K562 (cell line): Measurements from ENCODE around the gene COX19. TPM values are rescaled to one million over a fixed set of nuclear protein-coding genes. Genes with fewer than 3 reads are reported as not detected.

Experiments used
- ATAC-seq: fragments of 200-7000 bp; cut with Tn5 transposase; 3 replicates; pipeline ENCODE4 v1.9.1; 2020; ENCODE audit warnings: moderate library complexity
- BruUV-seq: library from RNA; stranded (reverse); fragments of 400-500 nt; replicated peaks from 2 replicates; lab custom pipeline; 2021; lab: Mats Ljungman, UMichigan
- CTCF ChIA-PET: fragments of 300-600 bp; formaldehyde crosslinking; extraction: SDS; loops from one replicate; lab custom pipeline; 2021; ENCODE audit warnings: low intra/inter-chr PET ratio; lab: Yijun Ruan, JAX
- POLR2A ChIA-PET: fragments of 300-600, 350-650 bp; sonication (Branson Sonifier 250); formaldehyde crosslinking; extraction: SDS; loops from one replicate; lab custom pipeline; 2021; ENCODE audit warnings: antibody characterized with exemption, inconsistent platforms; lab: Yijun Ruan, JAX
- DNase-seq, 4 experiments: peaks; one replicate each; pipeline versions ENCODE4 v3.0.0 to v3.0.0-alpha.2; 2011 to 2018; ENCODE audit warnings: low spot score in 3 of 4, mixed read lengths in 3 of 4; ENCODE audit errors: extremely low read depth in 1 of 4
- FAIRE-seq: peaks from 2 replicates; lab custom pipeline; 2011; peaks lifted over from hg19 to GRCh38; lab: Jason Lieb, UNC
- H2AFZ ChIP-seq: 2 replicates; pipeline ENCODE4 v1.6.0; 2011; ENCODE audit warnings: low read depth, low read length, control low read depth, inconsistent platforms
- H3K27ac ChIP-seq: fragments of 200-600 bp; 3 replicates; pipeline ENCODE4 v1.8.0; 2011; ENCODE audit warnings: low read depth, mild to moderate bottlenecking, control low read depth, inconsistent platforms, low read length, moderate library complexity, mixed read lengths; ENCODE audit errors: extremely low read depth
- H3K27me3 ChIP-seq, 2 experiments: fragments of 300-600 bp in 1 of 2; 2 replicates in 1 of 2; 3 replicates in 1 of 2; pipeline versions ENCODE4 v1.6.0 to v1.8.0; 2011; ENCODE audit warnings: inconsistent platforms in 2 of 2, low read length in 2 of 2, mild to moderate bottlenecking in 1 of 2, mixed read lengths in 1 of 2, moderate library complexity in 1 of 2; ENCODE audit not compliant: control insufficient read depth in 2 of 2, insufficient read depth in 2 of 2
- H3K36me3 ChIP-seq: fragments of 300-600 bp; 3 replicates; pipeline ENCODE4 v1.8.0; 2011; ENCODE audit warnings: mild to moderate bottlenecking, low read length, inconsistent platforms; ENCODE audit not compliant: control insufficient read depth, insufficient read depth
- H3K4me1 ChIP-seq, 2 experiments: fragments of 200-600 bp in 1 of 2; replicated peaks in 1 of 2; 2 replicates in 1 of 2; 3 replicates in 1 of 2; pipeline versions ENCODE4 v1.5.1 to v1.8.0; 2011; ENCODE audit warnings: inconsistent platforms in 2 of 2, low read length in 2 of 2, mild to moderate bottlenecking in 1 of 2, mixed read lengths in 1 of 2, moderate library complexity in 1 of 2; ENCODE audit not compliant: control insufficient read depth in 2 of 2, insufficient read depth in 2 of 2
- H3K4me2 ChIP-seq: 2 replicates; pipeline ENCODE4 v1.6.1; 2011; ENCODE audit warnings: low read length, control low read depth, inconsistent platforms, mixed read lengths; ENCODE audit not compliant: insufficient read depth
- H3K4me3 ChIP-seq: fragments of 200-600 bp; sonication (generic), shearing (Covaris generic); 2 replicates; pipeline ENCODE4 v1.5.1; 2016; ENCODE audit warnings: control low read depth, inconsistent platforms
- H3K79me2 ChIP-seq: fragments of 200-600 bp; 3 replicates; pipeline ENCODE4 v1.8.0; 2011; ENCODE audit warnings: low read length, inconsistent platforms; ENCODE audit not compliant: control insufficient read depth, insufficient read depth
- H3K9ac ChIP-seq, 2 experiments: 2 replicates each; pipeline versions ENCODE4 v1.6.0 to v1.6.1; 2011; ENCODE audit warnings: low read depth in 2 of 2, low read length in 2 of 2, control low read depth in 1 of 2, inconsistent platforms in 1 of 2, mild to moderate bottlenecking in 1 of 2, mixed read lengths in 1 of 2; ENCODE audit not compliant: insufficient read depth in 1 of 2
- H3K9me1 ChIP-seq: one replicate; pipeline ENCODE4 v1.6.0; 2011; ENCODE audit warnings: inconsistent platforms, mild to moderate bottlenecking, low read length, moderate library complexity; ENCODE audit not compliant: control insufficient read depth, insufficient read depth
- H3K9me3 ChIP-seq: replicated peaks from 2 replicates; pipeline ENCODE4 v1.5.1; 2011; ENCODE audit warnings: low read depth, low read length, inconsistent platforms; ENCODE audit not compliant: control insufficient read depth, insufficient read depth
- H4K20me1 ChIP-seq: replicated peaks from 2 replicates; pipeline ENCODE4 v1.6.1; 2011; ENCODE audit warnings: low read length, inconsistent platforms, mixed read lengths; ENCODE audit not compliant: control insufficient read depth, insufficient read depth
- CAMTA2 ChIP-seq: fragments of 250-450 bp; sonication (Bioruptor Pico); conservative IDR thresholded peaks from 2 replicates; pipeline ENCODE4 v1.5.1; 2022
- CBX5 ChIP-seq: IDR thresholded peaks from 2 replicates; pipeline ENCODE4 v1.6.1; 2014; ENCODE audit warnings: low read depth, borderline replicate concordance
- MYNN ChIP-seq, 2 experiments: sonication (generic); formaldehyde crosslinking in 1 of 2; IDR thresholded peaks; 2 replicates each; pipeline versions ENCODE4 v1.5.0 to v1.6.1; 2016 to 2020; ENCODE audit warnings: antibody characterized with exemption in 1 of 2, missing genetic modification reagents in 1 of 2
- PHF20 ChIP-seq: fragments of 450-650 bp; IDR thresholded peaks from 2 replicates; pipeline ENCODE4 v1.6.1; 2018; ENCODE audit not compliant: partially characterized antibody
- PHTF2 ChIP-seq: fragments of 250-450 bp; sonication (Bioruptor Pico); IDR thresholded peaks from 2 replicates; pipeline ENCODE4 v1.5.0; 2021; ENCODE audit warnings: mild to moderate bottlenecking
- SMAD4 ChIP-seq: fragments of 250-450 bp; sonication (Bioruptor Pico); conservative IDR thresholded peaks from 2 replicates; pipeline ENCODE4 v1.8.0; 2021; ENCODE audit warnings: inconsistent platforms, mild to moderate bottlenecking, moderate library complexity
- TEAD1 ChIP-seq, 2 experiments: fragments of 450-650 bp in 1 of 2; sonication (generic) in 1 of 2; formaldehyde crosslinking; IDR thresholded peaks; 2 replicates each; pipeline versions ENCODE4 v1.4.0 to v1.8.0; 2020 to 2022; ENCODE audit warnings: mild to moderate bottlenecking in 2 of 2, missing genetic modification reagents in 1 of 2
- ZFP30 ChIP-seq: fragments of 250-450 bp; sonication (Bioruptor Pico); IDR thresholded peaks from 2 replicates; pipeline ENCODE4 v1.8.0; 2022; ENCODE audit warnings: moderate library complexity, mild to moderate bottlenecking, inconsistent platforms, borderline replicate concordance
- ZNF224 ChIP-seq: sonication (generic); formaldehyde crosslinking; IDR thresholded peaks from 2 replicates; pipeline ENCODE4 v1.8.0; 2022; ENCODE audit warnings: mild to moderate bottlenecking, missing genetic modification reagents
- ZNF324 ChIP-seq: fragments of 250-450 bp; sonication (Bioruptor Pico); IDR thresholded peaks from 2 replicates; pipeline ENCODE4 v1.4.0; 2020; ENCODE audit warnings: mild to moderate bottlenecking
- ZNF41 ChIP-seq: fragments of 250-450 bp; sonication (Bioruptor Pico); conservative IDR thresholded peaks from 2 replicates; pipeline ENCODE4 v1.4.0; 2020; ENCODE audit warnings: mild to moderate bottlenecking
- WGBS: fragments of 100-300 bp; shearing (Covaris generic); methylation state at CpG from one replicate; pipeline ENCODE4 v1.1.6; 2016; ENCODE audit warnings: low coverage, mixed read lengths; ENCODE audit not compliant: insufficient coverage; ENCODE audit errors: missing lambda C conversion rate; 5-methylcytosine and 5-hydroxymethylcytosine counted together
- in situ Hi-C: fragments of 300-500 bp; cut with MboI; formaldehyde crosslinking; loops from 4 replicates; pipeline ENCODE4 v1.15.0; 2018; ENCODE audit warnings: inconsistent platforms, mixed read lengths
- intact Hi-C: fragments of 100-400 bp; cut with micrococcal nuclease; formaldehyde crosslinking; loops from 2 replicates; pipeline ENCODE4 v1.14.2; 2022
- polyA plus RNA-seq, 8 experiments: library from polyadenylated mRNA; depleted of rRNA in 4 of 8; stranded (reverse) in 5 of 8; unstranded in 3 of 8; fragments of >200 nt; fragmentation: Nextera tagmentation in 2 of 8; fragmentation: Illumina TruSeq in 1 of 8; extraction: Ambion mirVana in 2 of 8; extraction: Trizol in 1 of 8; gene quantifications; 2 replicates each; pipeline versions ENCODE4 v1.2.1 to v1.2.3, GENCODE V29; 2011 to 2014; ENCODE audit warnings: inconsistent platforms in 1 of 8, missing spikeins in 1 of 8
- total RNA-seq, 7 experiments: library from RNA; depleted of rRNA in 6 of 7; stranded (reverse); fragments of >200 nt in 6 of 7; fragmentation: Illumina TruSeq in 2 of 7; extraction: Trizol in 2 of 7; gene quantifications; 2 replicates each; pipeline versions ENCODE4 v1.2.1 to v1.2.3, GENCODE V29; 2011 to 2021; ENCODE audit warnings: low replicate concordance in 1 of 7
- TF ChIP-seq, protein P1 (sequence below), 2 experiments: fragments of 450-650 bp; IDR thresholded peaks; 2 replicates each; pipeline ENCODE4 v1.6.1; 2016; ENCODE audit warnings: mild to moderate bottlenecking in 2 of 2, borderline replicate concordance in 1 of 2, low read depth in 1 of 2, moderate library complexity in 1 of 2

Gene COX19
- total and polyA plus RNA-seq, 9 of the 15 experiments (the other 6 are each of a cell fraction or from before 2014, with no cell fraction given): 5.2 to 10.5 (median 7.9) TPM

GRCh38 chr7:918118-918425, 57.3 kb downstream of the COX19 start:
- Histone ChIP-seq H4K20me1 (no peaks in the 10 kb centered on the region), H3K27me3 (peaks cover 8 to 39% of the 10 kb centered on the region in 2 experiments; a peak in 4 of 5 replicates), H3K4me3 (no peak overlapping the region), H3K27ac (no peak overlapping the region)
- no TSS peak for BruUV-seq
- in situ Hi-C loops: no loop called here
- FAIRE-seq: no peak
- TF ChIP-seq, protein P1, sequence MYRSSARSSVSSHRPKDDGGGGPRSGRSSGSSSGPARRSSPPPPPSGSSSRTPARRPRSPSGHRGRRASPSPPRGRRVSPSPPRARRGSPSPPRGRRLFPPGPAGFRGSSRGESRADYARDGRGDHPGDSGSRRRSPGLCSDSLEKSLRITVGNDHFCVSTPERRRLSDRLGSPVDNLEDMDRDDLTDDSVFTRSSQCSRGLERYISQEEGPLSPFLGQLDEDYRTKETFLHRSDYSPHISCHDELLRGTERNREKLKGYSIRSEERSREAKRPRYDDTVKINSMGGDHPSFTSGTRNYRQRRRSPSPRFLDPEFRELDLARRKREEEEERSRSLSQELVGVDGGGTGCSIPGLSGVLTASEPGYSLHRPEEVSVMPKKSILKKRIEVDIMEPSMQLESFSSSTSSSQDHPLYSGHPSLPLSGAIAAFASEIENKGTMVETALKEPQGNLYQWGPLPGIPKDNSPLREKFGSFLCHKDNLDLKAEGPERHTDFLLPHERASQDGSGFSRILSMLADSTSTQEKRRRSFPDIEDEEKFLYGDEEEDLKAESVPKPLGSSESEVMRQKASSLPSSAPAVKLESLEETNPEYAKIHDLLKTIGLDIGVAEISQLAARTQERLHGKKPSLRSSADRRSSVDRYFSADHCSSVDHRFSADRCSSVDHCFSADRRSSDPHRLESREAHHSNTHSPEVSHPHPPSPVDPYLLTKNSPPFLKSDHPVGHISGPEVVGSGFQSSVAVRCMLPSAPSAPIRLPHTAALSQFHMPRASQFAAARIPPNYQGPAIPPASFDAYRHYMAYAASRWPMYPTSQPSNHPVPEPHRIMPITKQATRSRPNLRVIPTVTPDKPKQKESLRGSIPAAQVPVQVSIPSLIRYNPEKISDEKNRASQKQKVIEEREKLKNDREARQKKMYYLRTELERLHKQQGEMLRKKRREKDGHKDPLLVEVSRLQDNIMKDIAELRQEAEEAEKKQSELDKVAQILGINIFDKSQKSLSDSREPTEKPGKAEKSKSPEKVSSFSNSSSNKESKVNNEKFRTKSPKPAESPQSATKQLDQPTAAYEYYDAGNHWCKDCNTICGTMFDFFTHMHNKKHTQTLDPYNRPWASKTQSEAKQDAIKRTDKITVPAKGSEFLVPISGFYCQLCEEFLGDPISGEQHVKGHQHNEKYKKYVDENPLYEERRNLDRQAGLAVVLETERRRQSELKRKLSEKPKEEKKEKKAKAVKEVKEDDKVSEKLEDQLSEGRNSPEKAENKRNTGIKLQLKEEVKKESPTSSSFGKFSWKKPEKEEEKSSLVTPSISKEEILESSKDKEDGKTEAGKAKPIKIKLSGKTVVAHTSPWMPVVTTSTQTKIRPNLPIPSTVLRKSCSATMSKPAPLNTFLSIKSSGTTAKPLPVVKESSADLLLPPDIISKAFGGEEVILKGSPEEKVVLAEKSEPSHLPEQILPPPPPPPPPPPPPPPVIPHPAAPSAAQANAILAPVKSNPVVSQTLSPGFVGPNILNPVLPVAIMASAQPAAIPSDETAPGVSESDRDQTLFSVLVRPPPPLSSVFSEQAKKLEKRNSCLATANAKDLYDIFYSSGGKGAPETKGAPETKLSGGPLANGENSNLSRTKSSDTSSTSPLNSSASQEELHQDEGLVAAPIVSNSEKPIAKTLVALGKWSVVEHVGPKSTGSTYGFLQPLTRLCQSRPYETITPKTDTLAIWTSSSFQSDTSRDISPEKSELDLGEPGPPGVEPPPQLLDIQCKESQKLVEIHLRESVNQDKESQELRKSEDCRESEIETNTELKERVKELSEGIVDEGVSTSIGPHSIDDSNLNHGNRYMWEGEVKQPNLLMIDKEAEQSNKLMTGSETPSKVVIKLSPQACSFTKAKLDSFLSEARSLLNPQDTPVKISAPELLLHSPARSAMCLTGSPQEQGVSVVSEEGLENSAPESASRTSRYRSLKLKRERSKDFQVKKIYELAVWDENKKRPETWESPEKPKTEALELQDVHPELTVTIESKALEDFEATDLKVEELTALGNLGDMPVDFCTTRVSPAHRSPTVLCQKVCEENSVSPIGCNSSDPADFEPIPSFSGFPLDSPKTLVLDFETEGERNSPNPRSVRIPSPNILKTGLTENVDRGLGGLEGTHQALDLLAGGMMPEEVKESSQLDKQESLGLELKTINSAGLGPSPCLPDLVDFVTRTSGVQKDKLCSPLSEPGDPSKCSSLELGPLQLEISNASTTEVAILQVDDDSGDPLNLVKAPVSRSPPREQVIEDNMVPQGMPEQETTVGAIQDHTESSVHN (IDR thresholded peaks at IDR 0.05; ENCODE audit: borderline replicate concordance in 1 of 2, low read depth in 1 of 2): no peak
- TF ChIP-seq MYNN (IDR thresholded peaks at IDR 0.05): no peak
- TF ChIP-seq MYNN (CRISPR knock-in tag; IDR thresholded peaks at IDR 0.05): no peak
- TF ChIP-seq PHTF2 (CRISPR knock-in tag): no peak
- TF ChIP-seq ZNF41 (CRISPR knock-in tag): no peak
- TF ChIP-seq ZNF324 (CRISPR knock-in tag): no peak
- no peak for TF ChIP-seq ZNF224 (CRISPR knock-in tag)
- TF ChIP-seq SMAD4 (CRISPR knock-in tag): no peak
- no peak for TF ChIP-seq CAMTA2 (CRISPR knock-in tag)
- TF ChIP-seq PHF20: no peak
- no peak for TF ChIP-seq CBX5
- no peak for TF ChIP-seq ZFP30 (CRISPR knock-in tag)
- TF ChIP-seq TEAD1 (CRISPR knock-in tag; IDR thresholded peaks at IDR 0.05): no peak
- TF ChIP-seq, all 486 proteins: peak for 0
- ChIA-PET POLR2A (no interaction called here), CTCF (no interaction called here)
- intact Hi-C loops: no loop called here
- no peaks in the 10 kb centered on the region for H3K36me3 ChIP-seq
- H3K9me1 ChIP-seq: no peaks in the 10 kb centered on the region
- no peaks in the 10 kb centered on the region for H3K79me2 ChIP-seq
- DNase-seq: no peak
- no peak overlapping the region for H3K4me2 ChIP-seq
- no peak for ATAC-seq
- H2AFZ ChIP-seq: no peak overlapping the region
- H3K9me3 ChIP-seq: no peaks in the 10 kb centered on the region
- H3K4me1 ChIP-seq: peaks cover 3 to 50% of the 10 kb centered on the region in 2 experiments
- H3K9ac ChIP-seq: no peak overlapping the region
- 20% methylated on average over 8 of the region's 9 CpGs for WGBS
